ENCODE results near the gene MAZ. TPM values are rescaled to one million over a fixed set of nuclear protein-coding genes. Genes with fewer than 3 reads are reported as not detected.
A peak's percentile ranks its signal among the peaks of the same experiment; 100 is the strongest.

MAZ gene
- total and polyA plus RNA-seq, 2 of the 13 experiments (the other 11 are each of a cell fraction or from before 2014, with no cell fraction given): 203 to 277 TPM

GRCh38 chr16:29815793-29816693 lies 9.7 kb downstream of the MAZ start, which contains the start of gene PAGR1 (continued):
- TF ChIP-seq TAF15 (IDR thresholded peaks at IDR 0.05; ENCODE audit: low read depth, low read length, poor library complexity, severe bottlenecking): peak; percentile 59
- TF ChIP-seq HIC2 (CRISPR knock-in tag; IDR thresholded peaks at IDR 0.05; ENCODE audit: low read depth): no peak
- no peak for TF ChIP-seq ZNF644 (CRISPR knock-in tag; IDR thresholded peaks at IDR 0.05; ENCODE audit: low read depth)
- TF ChIP-seq SIX4 (CRISPR knock-in tag; IDR thresholded peaks at IDR 0.05): peak; percentile 13; the same call in 1 of the 2 replicates
- peak; percentile 44 for TF ChIP-seq ZBTB14 (CRISPR knock-in tag; IDR thresholded peaks at IDR 0.05)
- peak; percentile 93 for TF ChIP-seq KDM2A (CRISPR knock-in tag; IDR thresholded peaks at IDR 0.05; ENCODE audit: borderline replicate concordance, low read depth)
- 0 out of 2 replicates have a peak, but pooled peaks have one; percentile 64 for TF ChIP-seq ATAD3A (CRISPR knock-in tag; IDR thresholded peaks at IDR 0.05)
- TF ChIP-seq ZNF761 (CRISPR knock-in tag; conservative IDR thresholded peaks at IDR 0.05): peak; percentile 95
- no peak for TF ChIP-seq TEAD2 (CRISPR knock-in tag; IDR thresholded peaks at IDR 0.05)
- no peak; the same call in none of the 2 replicates for TF ChIP-seq TMF1 (CRISPR knock-in tag; IDR thresholded peaks at IDR 0.05; ENCODE audit: low read depth)
- no peak for TF ChIP-seq PHB2 (IDR thresholded peaks at IDR 0.05; ENCODE audit: partially characterized antibody)
- no peak for TF ChIP-seq ZNF564 (CRISPR knock-in tag; IDR thresholded peaks at IDR 0.05)
- peak; percentile 86; the same call in 1 of the 2 replicates for TF ChIP-seq ZZZ3 (CRISPR knock-in tag; IDR thresholded peaks at IDR 0.05; ENCODE audit: borderline replicate concordance)
- peak; percentile 85; the same call in 1 of the 2 replicates for TF ChIP-seq PRDM4 (CRISPR knock-in tag; IDR thresholded peaks at IDR 0.05; ENCODE audit: borderline replicate concordance)
- peak; percentile 67; the same call in 1 of the 2 replicates for TF ChIP-seq PCBP1 (IDR thresholded peaks at IDR 0.05; ENCODE audit: borderline replicate concordance, low read depth, low read length)
- no peak for TF ChIP-seq ZNF567 (CRISPR knock-in tag; IDR thresholded peaks at IDR 0.05; ENCODE audit: borderline replicate concordance)
- TF ChIP-seq ZSCAN5A (CRISPR knock-in tag; IDR thresholded peaks at IDR 0.05; ENCODE audit: borderline replicate concordance): no peak
- peak; percentile 85; the same call in 1 of the 2 replicates for TF ChIP-seq KLF12 (CRISPR knock-in tag; IDR thresholded peaks at IDR 0.05; ENCODE audit: borderline replicate concordance)
- no peak for TF ChIP-seq SATB2 (CRISPR knock-in tag; IDR thresholded peaks at IDR 0.05)
- peak; percentile 97 for TF ChIP-seq ZNF274 (CRISPR knock-in tag; IDR thresholded peaks at IDR 0.05)

Data from HepG2 (cell line).